H1 (cell line): Measurements from ENCODE around the gene LAPTM4A. TPM values are rescaled to one million over a fixed set of nuclear protein-coding genes. Genes with fewer than 3 reads are reported as not detected.

ENCODE experiments used
- CTCF ChIA-PET: fragments of 300-600 bp; sonication (Branson Sonifier 250); formaldehyde crosslinking; loops from one replicate; lab custom pipeline; 2021; ENCODE audit not compliant: partially characterized antibody; lab: Charles Lee
- POLR2A ChIA-PET: fragments of 300-600 bp; sonication (Branson Sonifier 250); formaldehyde crosslinking; loops from one replicate; lab custom pipeline; 2021; ENCODE audit warnings: inconsistent platforms; ENCODE audit not compliant: partially characterized antibody; lab: Charles Lee
- DNase-seq, 2 experiments: peaks; one replicate each; pipeline versions ENCODE4 v3.0.0 to v3.0.0-alpha.2; 2010 to 2022; ENCODE audit warnings: low spot score in 2 of 2, low read depth in 1 of 2, mixed read lengths in 1 of 2
- FAIRE-seq: peaks from 2 replicates; lab custom pipeline; 2011; peaks lifted over from hg19 to GRCh38; lab: Jason Lieb, UNC
- H2AFZ ChIP-seq: 2 replicates; pipeline ENCODE4 v1.8.1; 2012; ENCODE audit warnings: low read length, inconsistent platforms
- H2AK5ac ChIP-seq: 2 replicates; pipeline ENCODE4 v1.6.1; 2013; ENCODE audit warnings: low read depth, low read length
- H2BK120ac ChIP-seq: replicated peaks from 2 replicates; pipeline ENCODE3; 2013; ENCODE audit warnings: low read depth, low read length, inconsistent platforms
- H2BK12ac ChIP-seq: 2 replicates; pipeline ENCODE4 v1.6.1; 2013; ENCODE audit warnings: low read depth, low read length
- H2BK15ac ChIP-seq: 2 replicates; pipeline ENCODE4 v1.6.1; 2013; ENCODE audit warnings: low read length
- H2BK20ac ChIP-seq: 2 replicates; pipeline ENCODE4 v1.6.1; 2013; ENCODE audit warnings: low read length
- H2BK5ac ChIP-seq: 2 replicates; pipeline ENCODE4 v1.6.1; 2013; ENCODE audit warnings: low read depth, low read length
- H3K14ac ChIP-seq: 2 replicates; pipeline ENCODE4 v1.6.1; 2013; ENCODE audit warnings: inconsistent platforms; ENCODE audit not compliant: insufficient read length
- H3K18ac ChIP-seq: 2 replicates; pipeline ENCODE4 v1.6.1; 2013; ENCODE audit warnings: low read length; ENCODE audit errors: extremely low read depth
- H3K23ac ChIP-seq: 2 replicates; pipeline ENCODE4 v1.6.1; 2013; ENCODE audit warnings: inconsistent platforms; ENCODE audit not compliant: insufficient read length
- H3K23me2 ChIP-seq: 2 replicates; pipeline ENCODE4 v1.6.1; 2013; ENCODE audit warnings: low read depth, low read length
- H3K27ac ChIP-seq: 2 replicates; pipeline ENCODE4 v1.6.1; 2011; ENCODE audit warnings: low read depth, low read length, inconsistent platforms
- H3K27me3 ChIP-seq, 4 experiments: replicated peaks in 1 of 4; 1 replicate in 1 of 4; 2 replicates in 3 of 4; pipeline versions ENCODE4 v1.6.1 to v1.8.1; 2011 to 2013; ENCODE audit warnings: low read length in 3 of 4, mild to moderate bottlenecking in 3 of 4, inconsistent platforms in 2 of 4, mixed read lengths in 2 of 4, moderate library complexity in 1 of 4; ENCODE audit not compliant: control insufficient read depth in 3 of 4, insufficient read depth in 3 of 4; ENCODE audit errors: extremely low read depth in 1 of 4
- H3K36me3 ChIP-seq, 4 experiments: 2 replicates each; pipeline versions ENCODE4 v1.6.1 to v1.8.1; 2011 to 2013; ENCODE audit warnings: mild to moderate bottlenecking in 4 of 4, low read length in 3 of 4, moderate library complexity in 2 of 4, control low read depth in 1 of 4, inconsistent platforms in 1 of 4; ENCODE audit not compliant: insufficient read depth in 4 of 4, control insufficient read depth in 2 of 4
- H3K4ac ChIP-seq: replicated peaks from 2 replicates; pipeline ENCODE3; 2013; ENCODE audit warnings: low read length, low read depth, mixed read lengths, inconsistent platforms; ENCODE audit not compliant: insufficient read length
- H3K4me1 ChIP-seq, 4 experiments: replicated peaks in 1 of 4; 1 replicate in 1 of 4; 2 replicates in 3 of 4; pipeline versions ENCODE4 v1.6.1 to v1.8.1; 2011 to 2013; ENCODE audit warnings: low read length in 3 of 4, inconsistent platforms in 2 of 4, mixed read lengths in 1 of 4; ENCODE audit not compliant: insufficient read depth in 4 of 4, control insufficient read depth in 3 of 4
- H3K4me2 ChIP-seq, 2 experiments: 2 replicates each; pipeline versions ENCODE4 v1.6.1 to v1.8.1; 2011 to 2013; ENCODE audit warnings: low read depth in 2 of 2, low read length in 2 of 2, control low read depth in 1 of 2, inconsistent platforms in 1 of 2, mild to moderate bottlenecking in 1 of 2; ENCODE audit not compliant: insufficient read depth in 1 of 2
- H3K4me3 ChIP-seq, 4 experiments: fragments of 200-600, 300-600 bp in 1 of 4; sonication (generic), shearing (Covaris generic), sonication (Bioruptor Twin) in 1 of 4; 2 replicates each; pipeline versions ENCODE4 v1.5.1 to v1.8.1; 2011 to 2016; ENCODE audit warnings: low read length in 4 of 4, low read depth in 3 of 4, control low read depth in 2 of 4, inconsistent platforms in 2 of 4, mild to moderate bottlenecking in 2 of 4, mixed read lengths in 1 of 4, moderate library complexity in 1 of 4; ENCODE audit not compliant: insufficient read depth in 2 of 4; ENCODE audit errors: extremely low read depth in 1 of 4
- H3K56ac ChIP-seq: replicated peaks from 2 replicates; pipeline ENCODE3; 2013; ENCODE audit warnings: low read depth, mild to moderate bottlenecking, mixed read lengths, low read length, inconsistent platforms; ENCODE audit not compliant: insufficient read length
- H3K79me1 ChIP-seq: 2 replicates; pipeline ENCODE4 v1.6.1; 2013; ENCODE audit warnings: low read depth, low read length, control low read depth
- H3K79me2 ChIP-seq, 2 experiments: 2 replicates each; pipeline versions ENCODE4 v1.6.1 to v1.8.1; 2012 to 2013; ENCODE audit warnings: low read length in 2 of 2, mild to moderate bottlenecking in 2 of 2, inconsistent platforms in 1 of 2; ENCODE audit not compliant: insufficient read depth in 2 of 2, control insufficient read depth in 1 of 2
- H3K9ac ChIP-seq, 4 experiments: replicated peaks in 1 of 4; 1 replicate in 1 of 4; 2 replicates in 3 of 4; pipeline versions ENCODE4 v1.6.1 to v1.8.1; 2011 to 2013; ENCODE audit warnings: low read depth in 3 of 4, low read length in 3 of 4, control low read depth in 2 of 4, mild to moderate bottlenecking in 2 of 4, moderate library complexity in 2 of 4, inconsistent platforms in 1 of 4; ENCODE audit errors: extremely low read depth in 1 of 4
- H3K9me3 ChIP-seq, 2 experiments: 2 replicates each; pipeline versions ENCODE4 v1.6.1 to v1.8.1; 2012 to 2013; ENCODE audit warnings: mild to moderate bottlenecking in 2 of 2, moderate library complexity in 2 of 2, control low read depth in 1 of 2, inconsistent platforms in 1 of 2, low read depth in 1 of 2, low read length in 1 of 2, mixed read lengths in 1 of 2; ENCODE audit not compliant: insufficient read depth in 2 of 2
- H4K20me1 ChIP-seq, 2 experiments: replicated peaks in 1 of 2; 2 replicates each; pipeline versions ENCODE3 to v1.8.1; 2011 to 2013; ENCODE audit warnings: inconsistent platforms in 2 of 2, low read length in 2 of 2, mild to moderate bottlenecking in 1 of 2; ENCODE audit not compliant: insufficient read depth in 2 of 2, control insufficient read depth in 1 of 2
- H4K5ac ChIP-seq: 2 replicates; pipeline ENCODE4 v1.6.1; 2013; ENCODE audit warnings: low read length, low read depth, mixed read lengths, inconsistent platforms; ENCODE audit not compliant: insufficient read length
- H4K8ac ChIP-seq: 2 replicates; pipeline ENCODE4 v1.8.0; 2013; ENCODE audit warnings: mild to moderate bottlenecking, moderate library complexity, low read length, inconsistent platforms; ENCODE audit not compliant: insufficient read depth; ENCODE audit errors: extremely low read depth
- H4K91ac ChIP-seq: replicated peaks from 2 replicates; pipeline ENCODE3; 2013; ENCODE audit warnings: low read length, mixed read lengths, inconsistent platforms; ENCODE audit not compliant: insufficient read length
- PHF8 ChIP-seq: fragments of 200-600 bp; sonication (generic); conservative IDR thresholded peaks from 2 replicates; pipeline ENCODE4 v1.7.1; 2012; ENCODE audit warnings: low read depth, mild to moderate bottlenecking, inconsistent platforms, low read length, moderate library complexity
- POU5F1 ChIP-seq: IDR thresholded peaks from 2 replicates; pipeline ENCODE4 v1.6.1; 2011; ENCODE audit warnings: low read depth, mild to moderate bottlenecking, low read length, moderate library complexity
- SP2 ChIP-seq: IDR thresholded peaks from 2 replicates; pipeline ENCODE4 v1.6.1; 2012; ENCODE audit warnings: mild to moderate bottlenecking, low read length, inconsistent platforms
- SUZ12 ChIP-seq: fragments of 200-600 bp; sonication (generic); IDR thresholded peaks from 2 replicates; pipeline ENCODE4 v1.6.1; 2012; ENCODE audit warnings: mild to moderate bottlenecking, inconsistent platforms, low read length, moderate library complexity, mixed read lengths
- WGBS, 2 experiments: shearing (Covaris generic) in 1 of 2; methylation state at CpG; one replicate each; pipeline versions ENCODE4 v1.1.6 to v1.1.7; 2013 to 2015; ENCODE audit warnings: low lambda C conversion rate in 2 of 2, mixed read lengths in 2 of 2, inconsistent platforms in 1 of 2, low coverage in 1 of 2, missing lambda C conversion rate in 1 of 2; ENCODE audit not compliant: insufficient replicate concordance in 2 of 2, insufficient coverage in 1 of 2, insufficient read length in 1 of 2; ENCODE audit errors: extremely low coverage in 1 of 2, missing lambda C conversion rate in 1 of 2; 5-methylcytosine and 5-hydroxymethylcytosine counted together
- polyA plus RNA-seq, 7 experiments: library from polyadenylated mRNA; depleted of rRNA in 3 of 7; stranded (reverse) in 5 of 7; unstranded in 2 of 7; fragments of >200 nt in 5 of 7; fragments of 200-250 nt in 2 of 7; gene quantifications; 1 replicate in 5 of 7; 2 replicates in 1 of 7; 4 replicates in 1 of 7; pipeline versions ENCODE4 v1.2.1 to v1.2.3, GENCODE V29; 2011 to 2013; ENCODE audit warnings: missing spikeins in 2 of 7, mixed read lengths in 2 of 7
- total RNA-seq: library from RNA; stranded (reverse); fragmentation: NEBNext Ultra II Directional; extraction: Animal tissue kit (Norgen Biotek cat#: 25700); gene quantifications from 2 replicates; pipeline ENCODE4 v1.2.1, GENCODE V29; 2021

The LAPTM4A gene
- total and polyA plus RNA-seq, 2 of the 8 experiments (the other 6 are each of a cell fraction or from before 2014, with no cell fraction given) = 193 to 419 TPM

GRCh38 chr2:20012032-20012281, 39.5 kb downstream of the LAPTM4A start:
- Histone ChIP-seq H3K36me3 (no peaks in the 10 kb centered on the region), H3K23ac (no peak overlapping the region), H4K8ac (peak overlapping the region; percentile 30; the same call in 1 of the 2 replicates), H3K23me2 (peaks cover 9% of the 10 kb centered on the region; the same call in 1 of the 2 replicates), H3K9me3 (0 out of 4 replicates have a peak, but pooled peaks cover 0 to 2% of the 10 kb centered on the region in 2 experiments), H4K91ac (no peak overlapping the region), H3K56ac (no peak overlapping the region), H2BK20ac (no peak overlapping the region), H3K4me3 (peak overlapping the region; percentile 44 to 67 (median 58)), H3K27me3 (peaks cover 0 to 23% (median 14%) of the 10 kb centered on the region in 4 experiments; a peak in 6 of 7 replicates), H2BK120ac (peak overlapping the region; percentile 39), H3K18ac (no peak overlapping the region; the same call in 1 of the 2 replicates), H3K79me2 (no peaks in the 10 kb centered on the region), H3K9ac (peak overlapping the region in 3 of 4 experiments; percentile 15 to 73 (median 41); a peak in 4 of 7 replicates), H3K4me2 (peak overlapping the region; percentile 91 to 94), H3K27ac (no peak overlapping the region), H2BK5ac (no peak overlapping the region), H4K20me1 (no peaks in the 10 kb centered on the region), H2AFZ (peak overlapping the region; percentile 99), H3K4me1 (peaks cover 0 to 13% (median 7%) of the 10 kb centered on the region in 4 experiments; a peak in 3 of 7 replicates), H2AK5ac (no peak overlapping the region), H2BK12ac (peak overlapping the region; percentile 70; the same call in 1 of the 2 replicates), H3K4ac (no peak overlapping the region), H2BK15ac (no peak overlapping the region; the same call in 1 of the 2 replicates), H3K79me1 (no peaks in the 10 kb centered on the region), H4K5ac (peak overlapping the region; percentile 21), H3K14ac (no peak overlapping the region)
- no peak for DNase-seq
- TF ChIP-seq SP2 (no peak), SUZ12 (peak; percentile 48; the same call in 1 of the 2 replicates), PHF8 (no peak), POU5F1 (no peak)
- no peak for FAIRE-seq
- 13% methylated on average over 4 of the region's 4 CpGs; no CpG with 5 or more reads in 1 of the 2 experiments for WGBS, 2 experiments
- POLR2A ChIA-PET = interaction anchor here (0.6 to 1.8 kb wide), 5 partner anchors 10 to 510 kb away, joined by 3 to 7 read pairs (median 3); partner anchors contain the start of gene WDR35
- CTCF ChIA-PET = interaction anchor here (1.2 to 9.4 kb wide), 4 partner anchors 22 to 630 kb away, joined by 3 to 125 read pairs (median 4); partner anchors contain the start of gene WDR35
